HT-29 (cell line): ENCODE data around the gene WDR36. TPM values are rescaled to one million over a fixed set of nuclear protein-coding genes. Genes with fewer than 3 reads are reported as not detected.

ENCODE experiments used
- total RNA-seq: library from RNA; depleted of rRNA; stranded (reverse); fragments of >200 nt; shearing (Covaris generic); gene quantifications from 2 replicates; pipeline ENCODE4 v1.2.3, GENCODE V29; 2014; rRNA removed

Gene WDR36
- total RNA-seq, 1 experiment from 2014 or later, result 21.4 TPM

Other genes with a start within 250 kb of the WDR36 start
- not detected in 2 replicates for gene TSLP, start 20.6 kb upstream of the WDR36 start, total RNA-seq
- not detected in 2 replicates for gene CAMK4, start 132.0 kb downstream of the WDR36 start, total RNA-seq